ENCODE data around the gene CYP27B1. TPM values are rescaled to one million over a fixed set of nuclear protein-coding genes. Genes with fewer than 3 reads are reported as not detected.

CYP27B1 gene
- total and polyA plus RNA-seq, 10 of the 15 experiments (the other 5 are each of a cell fraction or from before 2014, with no cell fraction given) = 0.10 to 2.7 (median 1.1) TPM

DNA sequence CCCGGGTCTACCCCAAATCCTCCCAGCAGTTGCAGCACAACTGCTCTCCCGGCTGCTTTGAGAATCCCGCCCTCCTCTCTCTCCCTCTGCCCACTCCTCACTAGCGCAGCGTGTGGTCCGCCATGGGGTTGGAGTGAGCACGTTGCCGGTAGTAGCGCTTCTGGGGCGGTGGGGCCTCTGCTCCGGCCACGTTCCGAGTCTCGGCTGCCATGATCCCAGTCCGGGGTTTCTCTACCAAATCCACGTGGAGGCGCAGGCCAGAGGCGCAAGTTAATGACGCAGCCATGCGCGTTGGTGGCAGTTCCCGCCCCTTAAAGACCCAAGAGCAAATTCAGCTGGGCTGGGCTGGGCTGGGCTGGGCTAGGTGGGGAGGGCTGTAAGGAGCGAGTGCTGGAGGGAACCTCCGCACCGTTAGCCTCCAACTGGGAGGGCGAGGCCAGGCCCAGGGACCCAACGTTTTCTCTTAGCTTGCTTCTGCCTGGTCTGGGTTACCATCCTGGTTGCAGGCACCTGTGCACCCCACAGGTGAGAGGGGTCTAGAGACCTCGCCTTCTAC lies 5.1 kb upstream of the CYP27B1 start, which contains the start of gene METTL1:
Gene METTL1 (minus strand): TSS at position 233 of the 556 bp plus-strand sequence. CDS start 22 bp downstream, at position 211.
- Histone ChIP-seq H3K4me3 (peak within 1 kb of the TSS; percentile 90), H4K20me1 (ENCODE audit: control insufficient read depth, insufficient read depth) (no peaks in the 10 kb centered on the region), H3K27me3 (replicated peaks in 1 of 2; ENCODE audit: control insufficient read depth in 2 of 2, insufficient read depth in 2 of 2, low read length in 1 of 2) (no peaks in the 10 kb centered on the region), H3K79me2 (ENCODE audit: control insufficient read depth, insufficient read depth, low read length) (no peaks in the 10 kb centered on the region), H3K9me3 (replicated peaks; ENCODE audit: control insufficient read depth, insufficient read depth, low read length) (no peaks in the 10 kb centered on the region), H3K4me2 (ENCODE audit: control insufficient read depth, insufficient read depth) (peak within 1 kb of the TSS; percentile 99), H3K27ac (ENCODE audit: control insufficient read depth, insufficient read depth) (peak within 1 kb of the TSS; percentile 82), H2AFZ (ENCODE audit: control insufficient read depth, low read depth, low read length) (peak within 1 kb of the TSS; percentile 90), H3K36me3 (ENCODE audit: control insufficient read depth in 2 of 2, insufficient read depth in 2 of 2, low read length in 1 of 2) (peaks cover 0 to 4% of the 10 kb centered on the region in 2 experiments; a peak in 2 of 4 replicates), H3K9ac (ENCODE audit: control insufficient read depth, insufficient read depth, low read length) (peak within 1 kb of the TSS; percentile 83), H3K4me1 (ENCODE audit: control insufficient read depth, insufficient read depth, low read length) (peaks cover 3% of the 10 kb centered on the region)
- ChIA-PET CTCF (interaction anchor here (1.0 to 1.8 kb wide), 5 partner anchors 9 to 127 kb away, joined by 5 to 19 read pairs (median 6); partner anchors contain the start of gene TSFM), SMC1A (ENCODE audit: uncharacterized antibody, unreplicated experiment) (interaction anchor here (0.7 to 0.8 kb wide), 3 partner anchors 12 to 27 kb away, joined by 4 to 5 read pairs (median 4); partner anchors contain the start of gene TSPAN31), POLR2A (interaction anchor here (0.9 to 1.9 kb wide), 6 partner anchors 11 to 158 kb away, joined by 3 to 11 read pairs (median 4); partner anchors contain the start of gene TSFM), RAD21 (ENCODE audit: unreplicated experiment) (interaction anchor here (0.6 to 1.2 kb wide), 3 partner anchors 10 to 189 kb away, joined by 3 to 6 read pairs (median 4); no protein-coding TSS in a partner anchor)
- peak; percentile 83 for DNase-seq (ENCODE audit: low read depth, low spot score)
- intact Hi-C loops (cut with micrococcal nuclease; ENCODE audit: unreplicated experiment) (loop anchor here (1.0 kb wide), 1 partner anchor 16 kb away; no protein-coding TSS in a partner anchor), in situ Hi-C loops (cut with MboI) (no loop called here)
- peak; percentile 94 for ATAC-seq
- BruUV-seq (replicated peaks) = no TSS peak
- under 1% methylated on average over 27 of the region's 28 CpGs for WGBS (ENCODE audit: insufficient coverage, insufficient replicate concordance, low lambda C conversion rate, missing lambda C conversion rate)
- peak; percentile 86 for FAIRE-seq
- TF ChIP-seq RFX5 (IDR thresholded peaks at IDR 0.05; ENCODE audit: low read depth, low read length) = no peak
- no peak for TF ChIP-seq RBBP5 (conservative IDR thresholded peaks at IDR 0.05)
- TF ChIP-seq KDM1A (IDR thresholded peaks at IDR 0.05; ENCODE audit: borderline replicate concordance) = no peak
- no peak for TF ChIP-seq NR2C2 (IDR thresholded peaks at IDR 0.05; ENCODE audit: borderline replicate concordance, control insufficient read depth, insufficient read length, low read depth)
- no peak for TF ChIP-seq MEF2A (IDR thresholded peaks at IDR 0.05; ENCODE audit: insufficient read depth, low read depth, low read length)
- TF ChIP-seq CHD2 (IDR thresholded peaks at IDR 0.05; ENCODE audit: borderline replicate concordance, low read depth, low read length) = peak; percentile 74
- peak; percentile 85 for TF ChIP-seq IKZF1 (conservative IDR thresholded peaks at IDR 0.05)
- no peak for TF ChIP-seq ASH2L (IDR thresholded peaks at IDR 0.05; ENCODE audit: borderline replicate concordance, low read depth)
- TF ChIP-seq CBX5 (IDR thresholded peaks at IDR 0.05; ENCODE audit: low read depth) = no peak
- no peak for TF ChIP-seq RCOR1 (conservative IDR thresholded peaks at IDR 0.05; ENCODE audit: low read depth, low read length)
- TF ChIP-seq SMARCA5 (IDR thresholded peaks at IDR 0.05) = peak; percentile 86
- TF ChIP-seq IRF4 (IDR thresholded peaks at IDR 0.05; ENCODE audit: low read depth, low read length) = peak; percentile 8; the same call in 1 of the 2 replicates
- no peak for TF ChIP-seq ZZZ3 (IDR thresholded peaks at IDR 0.05; ENCODE audit: control insufficient read depth, insufficient read length, low read depth)
- TF ChIP-seq, protein P1, sequence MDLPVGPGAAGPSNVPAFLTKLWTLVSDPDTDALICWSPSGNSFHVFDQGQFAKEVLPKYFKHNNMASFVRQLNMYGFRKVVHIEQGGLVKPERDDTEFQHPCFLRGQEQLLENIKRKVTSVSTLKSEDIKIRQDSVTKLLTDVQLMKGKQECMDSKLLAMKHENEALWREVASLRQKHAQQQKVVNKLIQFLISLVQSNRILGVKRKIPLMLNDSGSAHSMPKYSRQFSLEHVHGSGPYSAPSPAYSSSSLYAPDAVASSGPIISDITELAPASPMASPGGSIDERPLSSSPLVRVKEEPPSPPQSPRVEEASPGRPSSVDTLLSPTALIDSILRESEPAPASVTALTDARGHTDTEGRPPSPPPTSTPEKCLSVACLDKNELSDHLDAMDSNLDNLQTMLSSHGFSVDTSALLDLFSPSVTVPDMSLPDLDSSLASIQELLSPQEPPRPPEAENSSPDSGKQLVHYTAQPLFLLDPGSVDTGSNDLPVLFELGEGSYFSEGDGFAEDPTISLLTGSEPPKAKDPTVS (IDR thresholded peaks at IDR 0.05; ENCODE audit: low read depth, low read length) = no peak
- peak; percentile 77; the same call in 1 of the 2 replicates for TF ChIP-seq SMAD5 (IDR thresholded peaks at IDR 0.05; ENCODE audit: low read depth)
- peak; percentile 38 for TF ChIP-seq RELA (IDR thresholded peaks at IDR 0.05; ENCODE audit: borderline replicate concordance, partially characterized antibody)
- no peak for TF ChIP-seq ZNF217 (IDR thresholded peaks at IDR 0.05)
- TF ChIP-seq, protein P2, sequence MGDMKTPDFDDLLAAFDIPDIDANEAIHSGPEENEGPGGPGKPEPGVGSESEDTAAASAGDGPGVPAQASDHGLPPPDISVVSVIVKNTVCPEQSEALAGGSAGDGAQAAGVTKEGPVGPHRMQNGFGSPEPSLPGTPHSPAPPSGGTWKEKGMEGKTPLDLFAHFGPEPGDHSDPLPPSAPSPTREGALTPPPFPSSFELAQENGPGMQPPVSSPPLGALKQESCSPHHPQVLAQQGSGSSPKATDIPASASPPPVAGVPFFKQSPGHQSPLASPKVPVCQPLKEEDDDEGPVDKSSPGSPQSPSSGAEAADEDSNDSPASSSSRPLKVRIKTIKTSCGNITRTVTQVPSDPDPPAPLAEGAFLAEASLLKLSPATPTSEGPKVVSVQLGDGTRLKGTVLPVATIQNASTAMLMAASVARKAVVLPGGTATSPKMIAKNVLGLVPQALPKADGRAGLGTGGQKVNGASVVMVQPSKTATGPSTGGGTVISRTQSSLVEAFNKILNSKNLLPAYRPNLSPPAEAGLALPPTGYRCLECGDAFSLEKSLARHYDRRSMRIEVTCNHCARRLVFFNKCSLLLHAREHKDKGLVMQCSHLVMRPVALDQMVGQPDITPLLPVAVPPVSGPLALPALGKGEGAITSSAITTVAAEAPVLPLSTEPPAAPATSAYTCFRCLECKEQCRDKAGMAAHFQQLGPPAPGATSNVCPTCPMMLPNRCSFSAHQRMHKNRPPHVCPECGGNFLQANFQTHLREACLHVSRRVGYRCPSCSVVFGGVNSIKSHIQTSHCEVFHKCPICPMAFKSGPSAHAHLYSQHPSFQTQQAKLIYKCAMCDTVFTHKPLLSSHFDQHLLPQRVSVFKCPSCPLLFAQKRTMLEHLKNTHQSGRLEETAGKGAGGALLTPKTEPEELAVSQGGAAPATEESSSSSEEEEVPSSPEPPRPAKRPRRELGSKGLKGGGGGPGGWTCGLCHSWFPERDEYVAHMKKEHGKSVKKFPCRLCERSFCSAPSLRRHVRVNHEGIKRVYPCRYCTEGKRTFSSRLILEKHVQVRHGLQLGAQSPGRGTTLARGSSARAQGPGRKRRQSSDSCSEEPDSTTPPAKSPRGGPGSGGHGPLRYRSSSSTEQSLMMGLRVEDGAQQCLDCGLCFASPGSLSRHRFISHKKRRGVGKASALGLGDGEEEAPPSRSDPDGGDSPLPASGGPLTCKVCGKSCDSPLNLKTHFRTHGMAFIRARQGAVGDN (IDR thresholded peaks at IDR 0.05) = 0 out of 2 replicates have a peak, but pooled peaks have one; percentile 19
- TF ChIP-seq HDGF (IDR thresholded peaks at IDR 0.05) = peak; percentile 90; the same call in 1 of the 2 replicates

Measured in GM12878 (cell line).